IPS-11a (cell line): ENCODE results near the gene MYADML2.
"Not testable (repeated sequence)": the region's sequence is repeated elsewhere in the genome, so short reads cannot be mapped to it uniquely, and the experiment has no call there.

Experiments used
- H3K4me3 ChIP-seq: one replicate; pipeline ENCODE4 v1.5.1; 2013; ENCODE audit warnings: low read depth, low read length, control low read depth

Gene MYADML2

GRCh38 chr17:81959362-81960129 is 12.5 kb upstream of the MYADML2 start:
- no peak overlapping the region for H3K4me3 ChIP-seq

- H3K4me3 ChIP-seq = no peak overlapping the region
Observed at GRCh38 chr17:81958633-81959342, 11.8 kb upstream of the MYADML2 start.

- no peak overlapping the region for H3K4me3 ChIP-seq
Observed at GRCh38 chr17:81957691-81958432, 10.8 kb upstream of the MYADML2 start.

- no peak overlapping the region for H3K4me3 ChIP-seq
Observed at GRCh38 chr17:81956607-81957589, 9.9 kb upstream of the MYADML2 start.

GRCh38 chr17:81955756-81956544 is 8.9 kb upstream of the MYADML2 start:
- H3K4me3 ChIP-seq = no peak overlapping the region

- H3K4me3 ChIP-seq = no peak overlapping the region
Observed at GRCh38 chr17:81955058-81955681, 8.1 kb upstream of the MYADML2 start.

- H3K4me3 ChIP-seq = no peak overlapping the region
Observed at GRCh38 chr17:81954131-81955057, 7.4 kb upstream of the MYADML2 start.

- H3K4me3 ChIP-seq = not testable (repeated sequence)
Observed at GRCh38 chr17:81953443-81953842, 6.4 kb upstream of the MYADML2 start.

- H3K4me3 ChIP-seq = no peak overlapping the region
Observed at GRCh38 chr17:81952792-81953228, 5.8 kb upstream of the MYADML2 start.

- no peak overlapping the region for H3K4me3 ChIP-seq
Observed at GRCh38 chr17:81951785-81952684, 5.0 kb upstream of the MYADML2 start.

GRCh38 chr17:81950501-81950900 is 3.5 kb upstream of the MYADML2 start:
- no peak overlapping the region for H3K4me3 ChIP-seq

GRCh38 chr17:81948635-81949378 is 1.8 kb upstream of the MYADML2 start:
- H3K4me3 ChIP-seq = no peak overlapping the region

- no peak overlapping the region for H3K4me3 ChIP-seq
Observed at GRCh38 chr17:81944858-81945257, 2.2 kb downstream of the MYADML2 start.

- H3K4me3 ChIP-seq = no peak overlapping the region
Observed at GRCh38 chr17:81942167-81942553, 4.9 kb downstream of the MYADML2 start.

- no peak overlapping the region for H3K4me3 ChIP-seq
Observed at GRCh38 chr17:81941484-81942166, 5.4 kb downstream of the MYADML2 start.
